WTC11 (cell line): ENCODE data around the gene CARS2. TPM values are rescaled to one million over a fixed set of nuclear protein-coding genes. Genes with fewer than 3 reads are reported as not detected.
"Not testable (repeated sequence)": the region's sequence is repeated elsewhere in the genome, so short reads cannot be mapped to it uniquely, and the experiment has no call there.

Experiments
- ATAC-seq: fragments of 200-7000 bp; cut with Tn5 transposase; 2 replicates; pipeline ENCODE4 v1.10.0; 2021; ENCODE audit warnings: mild to moderate bottlenecking, moderate library complexity
- CTCF ChIA-PET: fragments of 300-600 bp; sonication (Branson Sonifier 250); formaldehyde crosslinking; loops from one replicate; lab custom pipeline; 2021; ENCODE audit warnings: antibody characterized with exemption; lab: Charles Lee
- POLR2A ChIA-PET: fragments of 350-600 bp; sonication (Branson Sonifier 250); formaldehyde crosslinking; loops from one replicate; lab custom pipeline; 2021; ENCODE audit warnings: antibody characterized with exemption; lab: Charles Lee
- DNase-seq: peaks from one replicate; pipeline ENCODE4 v3.0.0; 2021; ENCODE audit warnings: low spot score
- H3K27ac Mint-ChIP-seq: 2 replicates; pipeline ENCODE4 v1.8.0; 2021; ENCODE audit warnings: mixed read lengths
- H3K27me3 Mint-ChIP-seq: 2 replicates; pipeline ENCODE4 v1.8.0; 2021; ENCODE audit warnings: low read depth, mild to moderate bottlenecking, moderate library complexity, mixed read lengths
- H3K36me3 Mint-ChIP-seq: 2 replicates; pipeline ENCODE4 v1.8.0; 2021; ENCODE audit warnings: mixed read lengths
- H3K4me1 Mint-ChIP-seq: 2 replicates; pipeline ENCODE4 v1.8.0; 2022; ENCODE audit warnings: mixed read lengths
- H3K4me3 Mint-ChIP-seq: 2 replicates; pipeline ENCODE4 v1.8.0; 2021; ENCODE audit warnings: mild to moderate bottlenecking, moderate library complexity, mixed read lengths
- H3K9me3 Mint-ChIP-seq: 2 replicates; pipeline ENCODE4 v1.8.0; 2021; ENCODE audit warnings: mixed read lengths
- ATF6 ChIP-seq: sonication (generic); formaldehyde crosslinking; IDR thresholded peaks from 2 replicates; pipeline ENCODE4 v1.8.1; 2023; ENCODE audit warnings: mild to moderate bottlenecking, missing genetic modification reagents
- E2F5 ChIP-seq: sonication (generic); formaldehyde crosslinking; IDR thresholded peaks from 2 replicates; pipeline ENCODE4 v1.8.1; 2022; ENCODE audit warnings: mild to moderate bottlenecking, moderate library complexity, missing genetic modification reagents
- NFATC4 ChIP-seq: fragments of 250-450 bp; sonication (Bioruptor Pico); IDR thresholded peaks from 2 replicates; pipeline ENCODE4 v1.9.0; 2021; ENCODE audit warnings: mild to moderate bottlenecking
- SMAD4 ChIP-seq: sonication (generic); formaldehyde crosslinking; IDR thresholded peaks from 2 replicates; pipeline ENCODE4 v1.8.0; 2022; ENCODE audit warnings: mild to moderate bottlenecking, missing genetic modification reagents
- SOX15 ChIP-seq: fragments of 250-450 bp; sonication (Bioruptor Pico); IDR thresholded peaks from 2 replicates; pipeline ENCODE4 v1.9.0; 2021; ENCODE audit warnings: mild to moderate bottlenecking
- SP1 ChIP-seq: sonication (generic); formaldehyde crosslinking; conservative IDR thresholded peaks from 2 replicates; pipeline ENCODE4 v1.8.1; 2022; ENCODE audit warnings: missing genetic modification reagents
- TCF7 ChIP-seq: sonication (generic); formaldehyde crosslinking; IDR thresholded peaks from 2 replicates; pipeline ENCODE4 v1.8.0; 2022; ENCODE audit warnings: mild to moderate bottlenecking, low read depth, missing genetic modification reagents, moderate library complexity
- TP53 ChIP-seq: sonication (generic); formaldehyde crosslinking; IDR thresholded peaks from 2 replicates; pipeline ENCODE4 v1.8.1; 2023; ENCODE audit warnings: mild to moderate bottlenecking, missing genetic modification reagents
- USF2 ChIP-seq: sonication (generic); formaldehyde crosslinking; IDR thresholded peaks from 2 replicates; pipeline ENCODE4 v1.8.1; 2023; ENCODE audit warnings: mild to moderate bottlenecking, missing genetic modification reagents, moderate library complexity
- ZNF219 ChIP-seq: sonication (generic); formaldehyde crosslinking; IDR thresholded peaks from 2 replicates; pipeline ENCODE4 v1.8.0; 2023; ENCODE audit warnings: missing genetic modification reagents, mild to moderate bottlenecking, borderline replicate concordance
- total RNA-seq: library from RNA; stranded (reverse); gene quantifications from 3 replicates; pipeline ENCODE4 v1.2.3, GENCODE V29; 2021
- TF ChIP-seq, protein P1 (sequence below): sonication (generic); formaldehyde crosslinking; IDR thresholded peaks from 2 replicates; pipeline ENCODE4 v1.8.1; 2023; ENCODE audit warnings: mild to moderate bottlenecking, moderate library complexity, missing genetic modification reagents
- TF ChIP-seq, protein P2 (sequence below): sonication (generic); formaldehyde crosslinking; IDR thresholded peaks from 2 replicates; pipeline ENCODE4 v1.8.1; 2022; ENCODE audit warnings: missing genetic modification reagents, borderline replicate concordance

CARS2 gene
- total RNA-seq, 1 experiment from 2014 or later, result 39.9 TPM

- TF ChIP-seq SMAD4 (CRISPR knock-in tag) (no peak), ATF6 (no peak)
Observed at GRCh38 chr13:110662091-110662490, 43.8 kb downstream of the CARS2 start (continued).

DNA sequence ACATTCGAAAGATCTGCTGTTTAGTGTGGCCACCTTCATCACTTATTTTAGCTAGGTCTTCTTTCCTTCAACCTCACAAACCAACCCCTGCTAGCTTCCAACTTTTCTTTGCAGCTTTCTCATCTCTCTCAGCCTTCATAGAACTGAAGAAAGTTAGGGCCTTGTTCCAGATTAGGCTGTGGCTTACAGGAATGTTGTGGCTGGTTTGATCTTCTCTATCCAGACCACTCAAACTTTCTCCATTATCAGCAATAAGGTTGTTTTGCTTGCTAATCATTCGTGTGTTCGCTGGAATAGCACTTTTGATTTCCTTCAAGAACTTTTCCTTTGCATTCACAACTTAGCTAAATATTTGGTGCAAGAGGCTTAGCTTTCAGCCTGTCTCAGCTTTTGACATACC is 44.7 kb downstream of the CARS2 start:
- DNase-seq, result no peak

DNA sequence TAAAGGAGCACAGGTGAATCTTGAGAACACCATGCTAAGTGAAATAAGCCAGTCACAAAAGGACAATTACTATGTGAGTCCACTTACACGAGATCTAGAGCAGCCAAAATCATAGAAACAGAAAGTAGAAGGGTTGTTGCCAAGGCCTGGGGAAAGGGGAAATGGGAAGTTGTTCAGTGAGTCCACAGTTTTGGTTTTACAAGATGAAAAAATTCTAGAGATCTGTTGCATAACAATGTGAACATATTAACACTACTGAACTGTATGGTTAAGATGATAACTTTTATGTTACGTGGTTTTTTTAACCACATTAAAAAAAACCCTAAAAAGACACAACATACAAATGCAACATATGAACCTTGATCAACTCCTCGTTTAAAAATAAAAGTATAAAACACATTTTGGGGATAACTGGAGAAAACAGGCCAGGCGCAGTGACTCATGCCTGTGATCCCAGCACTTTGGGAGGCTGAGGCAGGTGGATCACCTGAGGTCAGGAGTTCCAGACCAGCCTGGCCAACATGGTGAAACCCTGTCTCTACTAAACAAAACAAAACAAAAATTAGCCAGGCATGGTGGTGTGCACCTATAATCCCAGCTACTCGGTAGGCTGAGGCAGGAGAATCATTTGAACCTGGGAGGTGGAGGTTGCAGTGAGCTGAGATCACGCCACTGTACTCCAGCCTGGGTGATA is 47.6 kb downstream of the CARS2 start:
- H3K27me3 Mint-ChIP-seq, DNase-seq, H3K4me3 Mint-ChIP-seq, ATAC-seq, POLR2A ChIA-PET, H3K27ac Mint-ChIP-seq, H3K4me1 Mint-ChIP-seq: not testable (repeated sequence)
- Mint-ChIP-seq H3K36me3 (peaks cover 65% of the 10 kb centered on the region), H3K9me3 (peaks cover 50% of the 10 kb centered on the region)
- CTCF ChIA-PET, result interaction anchor here (0.9 kb wide), 1 partner anchor 23 kb away, joined by 3 read pairs; no protein-coding TSS in a partner anchor

More for the DNA sequence above, 44.7 kb downstream of the CARS2 start:
- CTCF ChIA-PET, result no interaction called here
- no peaks in the 10 kb centered on the region for H3K4me1 Mint-ChIP-seq
- H3K4me3 Mint-ChIP-seq, result no peak overlapping the region
- peaks cover 82% of the 10 kb centered on the region for H3K36me3 Mint-ChIP-seq
- no peak overlapping the region for H3K27ac Mint-ChIP-seq
- H3K9me3 Mint-ChIP-seq, result peaks cover 47% of the 10 kb centered on the region
- no peak for TF ChIP-seq TCF7 (CRISPR knock-in tag)
- no peak for TF ChIP-seq E2F5 (CRISPR knock-in tag)
- no peaks in the 10 kb centered on the region for H3K27me3 Mint-ChIP-seq
- ATAC-seq, result no peak
- POLR2A ChIA-PET, result no interaction called here

GRCh38 chr13:110657196-110657595 is 48.7 kb downstream of the CARS2 start:
- ATAC-seq (no peak), DNase-seq (no peak)
- peaks cover 46% of the 10 kb centered on the region for H3K9me3 Mint-ChIP-seq
- TF ChIP-seq SP1 (CRISPR knock-in tag) (no peak), ZNF219 (CRISPR knock-in tag) (no peak), NFATC4 (CRISPR knock-in tag) (no peak), SOX15 (no peak), USF2 (no peak), TP53 (no peak)
- TF ChIP-seq, protein P1, sequence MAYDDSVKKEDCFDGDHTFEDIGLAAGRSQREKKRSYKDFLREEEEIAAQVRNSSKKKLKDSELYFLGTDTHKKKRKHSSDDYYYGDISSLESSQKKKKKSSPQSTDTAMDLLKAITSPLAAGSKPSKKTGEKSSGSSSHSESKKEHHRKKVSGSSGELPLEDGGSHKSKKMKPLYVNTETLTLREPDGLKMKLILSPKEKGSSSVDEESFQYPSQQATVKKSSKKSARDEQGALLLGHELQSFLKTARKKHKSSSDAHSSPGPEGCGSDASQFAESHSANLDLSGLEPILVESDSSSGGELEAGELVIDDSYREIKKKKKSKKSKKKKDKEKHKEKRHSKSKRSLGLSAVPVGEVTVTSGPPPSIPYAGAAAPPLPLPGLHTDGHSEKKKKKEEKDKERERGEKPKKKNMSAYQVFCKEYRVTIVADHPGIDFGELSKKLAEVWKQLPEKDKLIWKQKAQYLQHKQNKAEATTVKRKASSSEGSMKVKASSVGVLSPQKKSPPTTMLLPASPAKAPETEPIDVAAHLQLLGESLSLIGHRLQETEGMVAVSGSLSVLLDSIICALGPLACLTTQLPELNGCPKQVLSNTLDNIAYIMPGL, result no peak
- TF ChIP-seq, protein P2, sequence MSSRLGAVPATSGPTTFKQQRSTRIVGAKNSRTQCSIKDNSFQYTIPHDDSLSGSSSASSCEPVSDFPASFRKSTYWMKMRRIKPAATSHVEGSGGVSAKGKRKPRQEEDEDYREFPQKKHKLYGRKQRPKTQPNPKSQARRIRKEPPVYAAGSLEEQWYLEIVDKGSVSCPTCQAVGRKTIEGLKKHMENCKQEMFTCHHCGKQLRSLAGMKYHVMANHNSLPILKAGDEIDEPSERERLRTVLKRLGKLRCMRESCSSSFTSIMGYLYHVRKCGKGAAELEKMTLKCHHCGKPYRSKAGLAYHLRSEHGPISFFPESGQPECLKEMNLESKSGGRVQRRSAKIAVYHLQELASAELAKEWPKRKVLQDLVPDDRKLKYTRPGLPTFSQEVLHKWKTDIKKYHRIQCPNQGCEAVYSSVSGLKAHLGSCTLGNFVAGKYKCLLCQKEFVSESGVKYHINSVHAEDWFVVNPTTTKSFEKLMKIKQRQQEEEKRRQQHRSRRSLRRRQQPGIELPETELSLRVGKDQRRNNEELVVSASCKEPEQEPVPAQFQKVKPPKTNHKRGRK (CRISPR knock-in tag), result no peak
- H3K4me1 Mint-ChIP-seq, result no peaks in the 10 kb centered on the region
- no peaks in the 10 kb centered on the region for H3K27me3 Mint-ChIP-seq
- POLR2A ChIA-PET, result no interaction called here
- CTCF ChIA-PET, result interaction anchor here (0.9 kb wide), 1 partner anchor 24 kb away, joined by 3 read pairs; no protein-coding TSS in a partner anchor
- H3K27ac Mint-ChIP-seq, result no peak overlapping the region
- no peak overlapping the region for H3K4me3 Mint-ChIP-seq
- peaks cover 53% of the 10 kb centered on the region for H3K36me3 Mint-ChIP-seq
